ENCODE measurements around the gene SNRNP25.

- TF ChIP-seq POLR2AphosphoS5 (IDR thresholded peaks at IDR 0.05; ENCODE audit: insufficient read depth, low read depth, low read length) (no peak), POLR2A (IDR thresholded peaks at IDR 0.05; ENCODE audit: low read depth, low read length) (no peak), CTCF (IDR thresholded peaks at IDR 0.05; ENCODE audit: extremely low read depth in 1 of 2, insufficient read depth in 1 of 2, low read depth in 1 of 2, low read length in 2 of 2) (no peak), EZH2 (IDR thresholded peaks at IDR 0.05; ENCODE audit: borderline replicate concordance, low read depth, low read length, severe bottlenecking) (no peak), GATA2 (IDR thresholded peaks at IDR 0.05; ENCODE audit: insufficient read depth, insufficient read length, low read depth, low read length) (no peak), JUN (IDR thresholded peaks at IDR 0.05; ENCODE audit: borderline replicate concordance, insufficient read depth, insufficient read length, low read depth) (no peak), MYC (IDR thresholded peaks at IDR 0.05; ENCODE audit: low read depth, low read length) (no peak)
Observed at GRCh38 chr16:69181-69580, 15.6 kb downstream of the SNRNP25 start.
